Measurements from ENCODE around the gene CAMSAP1.
"Not testable (repeated sequence)": the region's sequence is repeated elsewhere in the genome, so short reads cannot be mapped to it uniquely, and the experiment has no call there.

Gene CAMSAP1, protein sequence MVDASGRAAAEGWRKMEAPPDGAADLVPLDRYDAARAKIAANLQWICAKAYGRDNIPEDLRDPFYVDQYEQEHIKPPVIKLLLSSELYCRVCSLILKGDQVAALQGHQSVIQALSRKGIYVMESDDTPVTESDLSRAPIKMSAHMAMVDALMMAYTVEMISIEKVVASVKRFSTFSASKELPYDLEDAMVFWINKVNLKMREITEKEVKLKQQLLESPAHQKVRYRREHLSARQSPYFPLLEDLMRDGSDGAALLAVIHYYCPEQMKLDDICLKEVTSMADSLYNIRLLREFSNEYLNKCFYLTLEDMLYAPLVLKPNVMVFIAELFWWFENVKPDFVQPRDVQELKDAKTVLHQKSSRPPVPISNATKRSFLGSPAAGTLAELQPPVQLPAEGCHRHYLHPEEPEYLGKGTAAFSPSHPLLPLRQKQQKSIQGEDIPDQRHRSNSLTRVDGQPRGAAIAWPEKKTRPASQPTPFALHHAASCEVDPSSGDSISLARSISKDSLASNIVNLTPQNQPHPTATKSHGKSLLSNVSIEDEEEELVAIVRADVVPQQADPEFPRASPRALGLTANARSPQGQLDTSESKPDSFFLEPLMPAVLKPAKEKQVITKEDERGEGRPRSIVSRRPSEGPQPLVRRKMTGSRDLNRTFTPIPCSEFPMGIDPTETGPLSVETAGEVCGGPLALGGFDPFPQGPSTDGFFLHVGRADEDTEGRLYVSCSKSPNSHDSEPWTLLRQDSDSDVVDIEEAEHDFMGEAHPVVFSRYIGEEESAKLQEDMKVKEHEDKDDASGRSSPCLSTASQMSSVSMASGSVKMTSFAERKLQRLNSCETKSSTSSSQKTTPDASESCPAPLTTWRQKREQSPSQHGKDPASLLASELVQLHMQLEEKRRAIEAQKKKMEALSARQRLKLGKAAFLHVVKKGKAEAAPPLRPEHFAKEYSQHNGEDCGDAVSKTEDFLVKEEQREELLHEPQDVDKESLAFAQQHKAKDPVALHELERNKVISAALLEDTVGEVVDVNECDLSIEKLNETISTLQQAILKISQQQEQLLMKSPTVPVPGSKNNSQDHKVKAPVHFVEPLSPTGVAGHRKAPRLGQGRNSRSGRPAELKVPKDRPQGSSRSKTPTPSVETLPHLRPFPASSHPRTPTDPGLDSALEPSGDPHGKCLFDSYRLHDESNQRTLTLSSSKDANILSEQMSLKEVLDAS (N-terminal part only)

GRCh38 chr9:135907431-135908092 lies at the start of gene CAMSAP1:
CAMSAP1 (minus strand) TSS chr9:135907546; CDS start chr9:135907159, 387 bp downstream.
- DNase-seq (ENCODE audit: low spot score) (peak; percentile 96), FAIRE-seq (peak; percentile 86)

DNA sequence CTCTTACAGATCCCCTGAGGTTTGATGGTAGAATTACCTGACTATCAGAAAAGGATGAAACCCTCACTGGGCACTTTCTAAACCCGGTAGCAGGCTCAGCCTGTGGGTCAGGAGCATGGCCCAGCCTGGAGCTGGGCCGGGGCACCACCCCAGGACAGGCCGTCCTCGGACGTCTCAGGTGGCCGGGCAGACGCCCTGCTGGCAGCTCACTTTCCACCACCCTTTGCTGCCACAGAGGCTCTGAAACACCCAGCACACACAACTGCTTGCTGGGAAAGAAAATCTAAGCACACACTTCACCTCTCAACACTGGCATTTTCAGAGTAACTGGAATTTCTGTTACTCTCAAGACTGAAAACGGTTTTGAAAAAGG lies 49.4 kb upstream of the CAMSAP1 start:
- DNase-seq (ENCODE audit: low spot score) (no peak), FAIRE-seq (no peak)

GRCh38 chr9:135955934-135956801 lies 48.8 kb upstream of the CAMSAP1 start:
- no peak for DNase-seq (ENCODE audit: low spot score)
- no peak for FAIRE-seq

GRCh38 chr9:135952664-135953206 lies 45.4 kb upstream of the CAMSAP1 start:
- FAIRE-seq (no peak), DNase-seq (ENCODE audit: low spot score) (no peak)

- FAIRE-seq: no peak
Observed at GRCh38 chr9:135951889-135952663, 44.7 kb upstream of the CAMSAP1 start.

GRCh38 chr9:135951310-135951709 lies 44.0 kb upstream of the CAMSAP1 start:
- FAIRE-seq: not testable (repeated sequence)

More at GRCh38 chr9:135951889-135952663, 44.7 kb upstream of the CAMSAP1 start:
- DNase-seq (ENCODE audit: low spot score): no peak

DNA sequence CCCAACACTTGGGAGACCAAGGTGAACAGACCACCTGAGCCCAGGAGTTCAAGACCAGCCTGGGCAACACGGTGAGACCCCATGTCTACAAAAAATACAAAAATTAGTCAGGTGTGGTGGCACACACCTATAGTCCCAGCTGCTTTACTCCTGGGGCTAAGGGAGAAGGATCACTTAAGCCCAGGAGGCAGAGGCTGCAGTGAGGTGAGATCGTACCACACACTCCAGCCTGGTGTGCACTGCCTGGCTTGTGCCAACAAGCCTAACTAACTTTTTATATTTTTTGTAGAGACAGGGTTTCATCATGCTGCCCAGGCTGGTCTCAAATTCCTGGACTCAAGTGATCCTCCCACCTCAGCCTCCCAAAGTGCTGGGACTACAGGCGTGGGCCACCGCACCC lies 43.5 kb upstream of the CAMSAP1 start:
- DNase-seq (ENCODE audit: low spot score); FAIRE-seq: not testable (repeated sequence)

More at GRCh38 chr9:135951310-135951709, 44.0 kb upstream of the CAMSAP1 start:
- not testable (repeated sequence) for DNase-seq (ENCODE audit: low spot score)

GRCh38 chr9:135950135-135950682 lies 42.9 kb upstream of the CAMSAP1 start:
- DNase-seq (ENCODE audit: low spot score) (no peak), FAIRE-seq (no peak)

- FAIRE-seq (no peak), DNase-seq (ENCODE audit: low spot score) (no peak)
Observed at GRCh38 chr9:135949501-135950134, 42.3 kb upstream of the CAMSAP1 start.

GRCh38 chr9:135948968-135949367 lies 41.6 kb upstream of the CAMSAP1 start:
- FAIRE-seq: no peak

DNA sequence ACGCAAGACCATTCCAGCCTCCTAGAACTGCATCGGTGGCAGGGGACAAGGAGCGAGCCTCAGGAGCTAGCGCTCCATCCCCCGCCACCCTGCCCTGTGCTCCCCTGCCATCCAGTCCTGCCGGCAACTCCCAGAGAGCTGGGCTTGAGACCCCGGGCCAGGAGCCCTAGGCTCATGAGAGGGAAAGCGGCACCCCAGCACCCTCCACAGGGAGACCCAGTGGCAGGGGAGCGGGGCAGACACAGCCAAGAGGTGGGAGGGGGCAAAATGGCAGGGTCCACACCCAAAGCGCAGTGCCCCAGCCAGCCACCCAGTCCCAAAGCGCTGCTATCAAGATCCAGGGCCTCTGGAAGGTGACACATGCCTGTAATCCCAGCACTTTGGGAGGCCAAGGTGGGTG lies 41.1 kb upstream of the CAMSAP1 start:
- DNase-seq (ENCODE audit: low spot score) (no peak), FAIRE-seq (no peak)

More at GRCh38 chr9:135948968-135949367, 41.6 kb upstream of the CAMSAP1 start:
- DNase-seq (ENCODE audit: low spot score): no peak

DNA sequence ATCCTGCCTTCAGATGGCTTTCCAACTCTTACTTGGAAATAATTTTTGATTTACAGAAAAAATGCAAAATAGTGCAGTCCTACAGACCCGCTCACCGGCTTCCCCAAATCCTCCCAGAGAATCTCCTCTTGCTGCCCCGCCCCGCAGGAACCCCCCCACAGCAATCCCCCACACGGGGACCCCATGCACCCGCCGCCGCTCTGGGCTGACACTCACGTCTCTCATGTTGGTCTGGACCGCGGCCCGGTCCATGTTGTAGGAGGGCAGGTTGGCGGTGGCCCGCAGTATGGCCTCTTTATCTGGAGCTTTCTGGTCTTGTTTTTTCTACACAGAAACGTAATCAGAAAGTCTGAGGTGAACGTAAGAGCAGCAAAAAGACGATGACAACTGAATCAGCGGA lies 40.2 kb upstream of the CAMSAP1 start:
- FAIRE-seq: no peak
- DNase-seq (ENCODE audit: low spot score): no peak

DNA sequence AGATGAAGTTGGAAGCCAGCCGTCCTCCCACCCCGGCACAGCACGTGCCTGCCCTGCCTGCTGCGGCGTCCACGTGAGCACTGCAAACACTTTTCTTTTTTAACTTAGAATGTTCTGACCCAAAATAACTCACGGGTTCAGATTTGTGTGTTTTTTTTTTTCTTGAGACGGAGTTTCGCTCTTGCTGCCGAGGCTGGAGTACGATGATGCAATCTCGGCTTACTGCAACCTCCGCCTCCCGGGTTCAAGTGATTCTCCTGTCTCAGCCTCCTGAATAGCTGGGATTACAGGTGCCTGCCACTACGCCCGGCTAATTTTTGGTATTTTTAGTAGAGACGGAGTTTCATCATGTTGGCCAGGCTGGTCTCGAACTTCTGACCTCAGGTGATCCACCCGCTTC lies 39.8 kb upstream of the CAMSAP1 start:
- FAIRE-seq; DNase-seq (ENCODE audit: low spot score): not testable (repeated sequence)

DNA sequence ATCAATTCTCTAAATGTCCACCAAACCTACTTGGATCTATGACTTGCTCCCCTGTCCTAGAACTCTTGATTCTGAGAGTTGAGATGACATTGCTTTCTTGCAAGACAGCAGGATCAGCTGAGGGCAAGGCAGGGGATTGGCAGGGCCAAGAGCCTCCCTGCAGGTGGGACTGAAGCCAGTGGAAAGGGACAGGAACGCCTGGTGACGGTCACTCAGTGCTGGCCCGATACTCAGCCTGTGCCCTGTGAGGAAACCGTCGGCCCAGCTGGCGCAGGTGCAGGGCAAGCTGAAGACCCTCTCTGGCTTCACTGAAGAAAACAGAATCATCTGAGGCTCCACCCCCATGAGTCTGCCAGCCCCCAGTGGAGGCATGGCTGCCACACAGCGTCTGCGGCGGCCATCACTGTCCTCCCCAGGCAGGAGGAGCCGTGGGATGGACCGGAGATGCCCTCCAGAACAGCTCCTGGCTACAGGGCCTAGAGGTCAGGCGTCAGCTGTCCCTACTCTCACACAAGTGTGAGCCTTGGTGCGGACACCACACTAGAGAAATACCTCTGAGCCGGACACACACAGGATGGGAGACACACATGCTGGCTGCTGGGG lies 39.1 kb upstream of the CAMSAP1 start:
- no peak for DNase-seq (ENCODE audit: low spot score)
- FAIRE-seq: no peak

DNA sequence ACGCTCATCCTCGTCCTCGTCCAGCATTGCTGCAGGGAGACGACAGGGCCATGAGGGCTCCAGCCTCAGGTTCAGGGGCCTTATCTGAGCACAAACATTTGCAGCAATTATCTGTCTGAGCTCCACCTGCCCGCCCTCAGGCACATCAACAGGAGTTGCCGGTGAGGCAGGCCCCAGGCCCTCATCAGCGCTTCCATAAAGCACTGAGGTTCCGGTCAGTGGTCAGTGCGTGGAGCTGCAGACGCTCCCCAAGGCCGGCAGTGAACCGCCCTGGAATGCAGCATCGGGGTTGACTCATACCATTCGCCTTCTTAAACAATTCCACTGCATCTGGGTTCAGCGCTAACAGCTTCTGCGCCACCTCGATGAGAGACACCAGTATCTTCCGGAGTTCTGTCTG lies 38.6 kb upstream of the CAMSAP1 start:
- FAIRE-seq (no peak), DNase-seq (ENCODE audit: low spot score) (no peak)

- no peak for FAIRE-seq
- DNase-seq (ENCODE audit: low spot score): no peak
Observed at GRCh38 chr9:135944444-135945252, 37.3 kb upstream of the CAMSAP1 start.

GRCh38 chr9:135943604-135944003 lies 36.3 kb upstream of the CAMSAP1 start:
- FAIRE-seq: not testable (repeated sequence)

More at GRCh38 chr9:135943604-135944003, 36.3 kb upstream of the CAMSAP1 start:
- DNase-seq (ENCODE audit: low spot score): not testable (repeated sequence)

Measured in urothelium cell line (cell line).